Stimulated activated CD4-positive, alpha-beta T cell treated with anti-CD3 and anti-CD28 coated beads, Interleukin-4, amount 100 ng/mL, for 1 hour (primary cell): Measurements from ENCODE around the gene TRDN.
A peak's percentile ranks its signal among the peaks of the same experiment; 100 is the strongest.
"Not testable (repeated sequence)": the region's sequence is repeated elsewhere in the genome, so short reads cannot be mapped to it uniquely, and the experiment has no call there.

ENCODE experiments used
- DNase-seq: peaks from one replicate; pipeline ENCODE4 v3.0.0-alpha.2; 2020

Gene TRDN

DNA sequence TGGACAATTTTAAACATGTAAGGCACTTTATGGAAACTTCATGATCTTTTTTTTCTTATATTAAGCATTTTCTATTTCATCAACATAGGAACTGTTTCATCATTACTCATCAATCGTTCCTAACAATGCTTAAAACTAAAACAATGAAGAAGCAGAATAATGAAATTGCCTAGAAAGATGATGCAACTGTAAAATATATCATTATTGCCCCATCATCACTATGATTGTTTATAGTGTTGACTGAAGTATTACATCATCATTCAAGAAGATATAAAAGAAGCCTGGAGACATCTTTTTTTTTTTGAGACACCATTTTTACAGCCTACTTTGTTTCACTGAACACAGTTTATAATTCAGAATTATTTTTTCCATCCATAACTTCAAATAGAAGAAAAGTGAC lies 147.2 kb downstream of the TRDN start:
- DNase-seq = no peak

DNA sequence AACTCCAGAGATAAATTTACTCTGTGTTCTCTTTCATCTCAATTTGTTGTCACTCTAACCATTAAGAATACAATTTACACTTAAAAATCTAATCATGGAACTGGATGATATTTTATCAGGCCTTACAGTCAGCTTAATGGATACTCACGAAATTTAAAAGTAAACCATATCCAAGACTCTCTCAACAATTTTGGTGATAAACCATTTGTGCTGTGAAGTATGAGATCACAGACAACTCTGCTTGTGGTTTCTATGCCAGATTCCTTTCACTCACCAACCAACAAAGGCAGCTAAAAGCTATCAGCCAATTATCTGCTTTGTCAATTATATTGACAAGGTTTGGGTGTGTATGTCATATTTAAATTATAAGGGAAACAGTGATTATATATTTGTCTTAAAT lies 155.8 kb downstream of the TRDN start:
- DNase-seq = no peak

DNA sequence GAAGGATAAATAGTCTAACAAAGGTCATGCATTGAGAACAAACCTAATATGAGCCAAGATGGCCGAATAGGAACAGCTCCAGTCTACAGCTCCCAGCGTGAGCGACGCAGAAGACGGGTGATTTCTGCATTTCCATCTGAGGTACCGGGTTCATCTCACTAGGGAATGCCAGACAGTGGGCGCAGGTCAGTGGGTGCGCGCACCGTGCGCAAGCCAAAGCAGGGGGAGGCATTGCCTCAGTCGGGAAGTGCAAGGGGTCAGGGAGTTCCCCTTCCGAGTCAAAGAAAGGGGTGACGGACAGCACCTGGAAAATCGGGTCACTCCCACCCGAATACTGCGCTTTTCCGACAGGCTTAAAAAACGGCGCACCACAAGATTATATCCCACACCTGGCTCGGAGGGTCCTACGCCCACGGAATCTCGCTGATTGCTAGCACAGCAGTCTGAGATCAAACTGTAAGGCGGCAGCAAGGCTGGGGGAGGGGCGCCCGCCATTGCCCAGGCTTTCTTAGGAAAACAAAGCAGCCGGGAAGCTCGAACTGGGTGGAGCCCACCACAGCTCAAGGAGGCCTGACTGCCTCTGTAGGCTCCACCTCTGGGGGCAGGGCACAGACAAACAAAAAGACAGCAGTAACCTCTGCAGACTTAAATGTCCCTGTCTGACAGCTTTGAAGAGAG lies 164.6 kb downstream of the TRDN start:
- not testable (repeated sequence) for DNase-seq

DNA sequence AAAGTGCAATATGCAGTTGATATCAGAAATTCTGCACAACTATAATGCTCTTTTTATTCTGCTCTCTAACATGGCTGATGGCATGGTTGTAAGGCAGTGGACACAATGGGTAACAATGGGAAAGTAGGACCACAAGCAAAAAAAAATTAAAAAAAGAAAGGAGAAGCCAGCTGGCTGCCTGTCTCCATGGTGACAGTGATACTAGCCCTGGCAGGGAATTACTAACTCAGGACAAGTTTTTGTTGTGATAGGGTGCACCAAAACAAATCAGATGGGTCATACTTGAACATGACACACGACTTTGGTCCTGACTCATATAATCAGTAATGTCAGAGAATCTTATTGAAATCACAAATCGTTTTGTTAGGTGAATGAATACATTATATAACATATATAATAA lies 169.4 kb downstream of the TRDN start:
- no peak for DNase-seq

DNA sequence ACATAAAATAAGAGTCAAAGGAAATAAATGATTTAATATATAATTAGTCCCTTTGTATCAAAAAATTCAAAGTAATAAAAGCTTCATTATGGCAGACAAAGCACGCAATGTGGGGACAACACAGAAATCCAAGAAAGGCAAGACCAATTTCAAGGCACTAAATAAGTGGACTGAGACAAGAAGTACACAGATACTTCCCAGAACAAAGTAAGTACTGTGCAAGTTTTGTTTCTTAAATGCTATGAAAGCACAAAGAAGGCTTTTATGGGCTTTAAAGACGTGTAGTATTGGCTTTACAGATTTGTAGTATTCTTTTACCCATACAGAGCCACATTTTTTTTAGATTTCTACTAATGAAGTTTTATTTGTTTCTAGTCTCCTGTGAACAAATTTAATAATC lies 174.6 kb downstream of the TRDN start:
- DNase-seq = no peak

DNA sequence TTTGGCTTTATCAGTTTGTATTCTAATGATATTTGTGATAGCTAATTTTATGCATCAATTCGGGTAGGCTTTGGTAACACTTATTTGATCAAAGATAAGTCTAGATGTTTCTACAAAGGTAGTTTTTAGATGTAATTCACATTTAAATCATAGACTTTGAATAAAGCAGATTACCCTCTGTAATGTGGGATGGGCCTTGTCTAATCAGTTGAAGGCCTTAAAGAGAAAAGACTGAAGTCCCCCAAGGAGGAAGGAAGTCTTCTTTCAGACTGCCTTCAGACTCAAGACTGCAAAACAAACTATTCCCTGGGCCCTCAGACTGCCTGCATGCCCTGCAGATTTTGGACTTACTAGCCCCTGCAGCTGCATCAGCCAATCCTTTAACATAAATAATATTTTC lies 178.5 kb downstream of the TRDN start:
- DNase-seq = no peak

DNA sequence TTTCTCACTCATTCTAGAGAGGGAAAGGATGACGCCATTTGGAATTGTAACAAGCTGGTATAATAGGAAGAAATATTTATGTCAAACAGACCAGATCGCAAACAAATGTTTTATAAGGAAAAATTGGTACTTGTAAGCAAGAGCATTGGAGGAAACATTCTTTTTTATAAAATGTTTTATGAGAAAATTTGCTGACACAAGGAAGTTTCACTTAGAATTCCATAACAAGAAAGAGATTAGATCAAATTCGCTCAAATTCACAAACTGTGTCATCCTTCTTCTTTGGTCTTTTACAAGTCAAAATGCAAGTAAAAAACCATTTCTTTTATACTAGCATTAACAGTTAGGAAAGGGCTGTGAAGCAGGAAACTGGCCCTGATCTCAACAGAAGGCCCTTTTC lies 179.9 kb downstream of the TRDN start:
- DNase-seq = no peak

DNA sequence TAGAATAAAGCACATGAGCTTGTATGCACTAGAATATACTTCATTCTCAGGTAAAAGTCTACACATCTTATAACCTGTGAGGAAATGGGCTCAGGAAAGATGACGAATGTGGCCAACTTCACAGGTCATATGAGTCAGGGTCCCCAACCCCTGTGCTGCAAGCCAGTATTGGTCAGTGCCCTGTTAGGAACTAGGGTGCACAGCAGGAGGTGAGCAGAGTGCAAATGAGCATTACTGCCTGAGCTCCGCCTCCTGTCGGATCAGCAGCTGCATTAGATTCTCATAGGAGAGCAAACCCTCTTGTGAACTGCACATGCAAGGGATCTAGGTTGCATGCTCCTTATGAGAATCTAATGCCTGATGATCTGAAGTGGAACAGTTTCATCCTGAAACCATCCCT lies 182.3 kb downstream of the TRDN start:
- no peak for DNase-seq

DNA sequence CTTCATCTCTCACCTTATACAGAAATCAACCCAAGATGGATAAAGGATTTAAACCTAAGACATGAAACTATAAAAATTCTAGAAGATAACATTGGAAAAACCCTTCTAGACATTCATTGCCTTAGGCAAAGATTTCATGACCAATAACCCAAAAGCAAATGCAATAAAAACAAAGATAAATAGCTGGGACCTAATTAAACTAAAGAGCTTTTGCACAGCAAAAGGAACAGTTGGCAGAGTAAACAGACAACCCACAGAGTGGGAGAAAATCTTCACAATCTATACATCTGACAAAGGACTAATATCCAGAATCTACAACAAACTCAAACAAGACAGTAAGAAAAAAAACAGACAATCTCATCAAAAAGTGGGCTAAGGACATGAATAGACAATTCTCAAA lies 183.7 kb downstream of the TRDN start:
- DNase-seq = not testable (repeated sequence)

DNA sequence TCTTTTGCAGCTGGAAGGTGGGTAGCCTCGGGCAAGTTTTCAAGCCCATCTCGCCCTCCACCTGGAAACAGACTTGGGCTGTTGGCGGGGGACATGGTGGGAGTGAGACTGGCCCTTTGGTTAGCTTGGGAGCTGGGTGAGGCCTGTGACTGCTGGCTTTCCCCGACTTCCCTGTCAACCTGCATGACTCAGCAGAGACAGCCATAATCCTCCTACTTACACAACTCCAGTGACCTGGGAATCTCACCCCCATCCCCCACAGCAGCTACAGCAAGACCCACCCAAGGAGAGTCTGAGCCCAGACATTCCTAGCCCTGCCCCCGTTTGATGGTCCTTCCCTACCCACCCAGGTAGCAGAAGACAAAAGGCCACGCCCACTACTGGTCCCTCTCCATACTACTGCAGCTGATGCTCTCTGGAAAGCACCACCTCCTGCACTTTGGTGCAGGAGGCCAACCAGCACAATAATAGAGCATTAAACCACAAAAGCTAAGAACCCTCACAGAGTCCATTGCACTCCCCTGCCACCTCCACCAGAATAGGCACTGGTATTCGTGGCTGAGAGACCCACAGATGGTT lies 188.4 kb downstream of the TRDN start:
- DNase-seq = no peak

DNA sequence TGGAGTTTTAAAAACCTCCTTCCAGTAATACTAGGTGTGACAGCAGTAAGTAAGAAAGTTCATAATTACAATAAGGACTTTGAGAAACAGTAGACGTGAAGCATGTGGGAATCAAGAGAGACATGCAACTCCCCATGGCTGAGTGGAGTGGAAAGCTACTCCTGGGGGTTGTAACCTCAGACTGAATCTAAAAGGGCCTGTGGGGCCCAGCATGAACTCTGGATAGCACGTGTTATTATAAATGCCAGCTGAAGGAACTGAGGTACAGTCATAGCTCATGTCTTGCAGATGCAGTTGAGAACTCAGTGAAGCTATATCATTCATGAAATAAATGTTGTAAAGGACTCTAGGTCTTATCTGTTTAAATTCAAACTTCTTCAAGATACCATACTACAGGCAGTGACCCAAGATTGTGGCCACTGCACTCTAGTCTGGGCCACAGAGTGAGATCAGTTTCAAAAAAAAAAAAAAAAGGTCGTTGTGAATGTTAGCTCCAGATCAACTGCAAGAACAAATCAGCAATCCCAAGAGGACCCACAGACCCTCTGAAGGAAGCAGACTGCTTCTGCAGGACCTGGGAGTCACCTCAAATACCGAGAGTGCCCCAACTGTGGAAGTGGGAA lies 189.3 kb downstream of the TRDN start:
- no peak for DNase-seq

DNA sequence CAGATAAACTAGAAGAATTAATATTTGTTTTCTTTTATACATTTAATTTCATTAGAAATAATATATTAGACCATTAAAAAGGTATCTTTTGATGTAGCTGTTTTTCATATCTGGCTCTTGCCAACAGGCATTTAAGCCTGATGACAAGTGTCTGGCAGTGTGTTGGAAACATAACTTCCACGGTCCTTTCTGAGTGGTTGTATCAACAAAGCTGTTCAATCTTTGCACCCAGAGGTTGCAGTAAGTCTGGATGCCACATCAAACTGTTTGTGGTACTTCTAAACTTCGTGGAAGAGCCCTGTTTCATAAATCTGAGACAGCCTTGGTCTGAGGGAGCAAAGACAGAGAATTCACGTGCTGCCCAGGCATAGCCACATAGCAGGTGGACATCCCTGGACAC lies 197.4 kb downstream of the TRDN start:
- no peak for DNase-seq

DNA sequence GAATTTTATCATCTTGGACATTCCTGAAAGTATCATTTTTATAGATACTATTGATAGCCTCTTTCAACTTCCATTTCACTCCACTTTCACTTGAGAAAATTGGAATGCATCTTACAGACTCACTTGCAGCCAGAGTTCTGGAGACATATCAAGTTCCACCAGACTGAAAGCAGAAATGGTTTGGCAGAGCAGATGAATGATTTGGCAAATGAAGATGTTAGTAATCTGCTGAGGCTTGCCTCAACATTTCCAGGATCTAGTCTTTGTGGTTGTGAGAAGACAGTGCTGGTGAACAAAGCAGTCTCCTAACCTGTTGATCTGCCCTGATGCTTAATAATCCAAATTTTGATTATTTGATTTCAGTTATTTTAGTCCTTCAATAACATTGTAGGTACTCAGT lies 202.6 kb downstream of the TRDN start:
- no peak for DNase-seq

DNA sequence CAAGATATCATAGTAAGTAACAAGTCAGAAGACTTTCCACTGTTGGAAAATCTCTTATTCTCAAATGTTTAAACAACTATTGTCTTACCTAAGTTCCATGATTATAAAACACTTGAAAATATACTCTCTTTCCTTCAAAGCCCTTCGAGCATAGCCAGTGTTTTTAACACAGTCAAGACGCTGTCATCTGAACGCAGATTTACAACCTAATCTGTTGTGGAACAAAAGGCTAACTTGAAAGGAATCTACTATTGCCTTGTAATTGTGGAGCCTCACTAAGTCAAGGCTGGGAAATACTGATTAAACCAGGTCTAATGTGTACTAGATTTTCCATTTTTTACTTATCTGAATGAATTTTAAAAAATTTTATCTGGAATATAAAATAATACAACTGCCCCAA lies 205.8 kb downstream of the TRDN start:
- DNase-seq = no peak

DNA sequence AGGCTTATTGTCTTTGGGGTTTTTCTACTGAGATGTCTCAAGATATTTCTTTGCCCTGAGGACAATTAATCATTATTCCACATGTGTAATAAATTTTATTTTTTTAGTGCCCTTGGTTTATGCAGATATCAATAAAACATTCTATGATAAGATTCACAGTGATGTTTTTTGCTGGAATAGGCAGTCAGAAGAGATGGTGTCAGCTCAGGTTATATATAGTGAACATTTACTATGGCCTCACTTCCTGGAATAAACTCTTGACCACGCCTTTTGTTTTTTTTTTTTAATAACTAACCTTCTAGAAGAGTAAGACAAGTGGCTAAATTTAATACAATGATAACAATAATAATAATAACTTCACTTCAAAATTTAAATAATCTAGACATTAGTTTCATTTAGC lies 209.7 kb downstream of the TRDN start:
- DNase-seq = no peak

DNA sequence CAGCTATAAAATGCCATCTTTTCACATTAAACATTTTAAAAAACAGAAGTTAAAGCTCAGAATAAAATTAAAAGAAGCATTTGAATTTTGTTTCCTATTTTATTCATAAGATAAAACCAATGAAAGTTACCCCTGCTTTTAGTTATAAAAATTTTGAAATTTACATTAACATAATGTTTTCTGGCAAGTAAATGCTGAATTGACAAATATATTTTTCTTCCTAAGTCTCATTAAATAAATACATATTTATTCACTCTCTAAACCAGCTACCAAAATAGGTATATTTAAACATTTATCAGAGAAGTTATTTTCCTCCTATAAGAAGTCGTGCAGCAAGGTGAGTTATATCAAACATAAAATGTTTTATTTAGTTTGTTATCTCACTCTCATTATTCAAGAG lies 213.6 kb downstream of the TRDN start:
- DNase-seq = no peak

DNA sequence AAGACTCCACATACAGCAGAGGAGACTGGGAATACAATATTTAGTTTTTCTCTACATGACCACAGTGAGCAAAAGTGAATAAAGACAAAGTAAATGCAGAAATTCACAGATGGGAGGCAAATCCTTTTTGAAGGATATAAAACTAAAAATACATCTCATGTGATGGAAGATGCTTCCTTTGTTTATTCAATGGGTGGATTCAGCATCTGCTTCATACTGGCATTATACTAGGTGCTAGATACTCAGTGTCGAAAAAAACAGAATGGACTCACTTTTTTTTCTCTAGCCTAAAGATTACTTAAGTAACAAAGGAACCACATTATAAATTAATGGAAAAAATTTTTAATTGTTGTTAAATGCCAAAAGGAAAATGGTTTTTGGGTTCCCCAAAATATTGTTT lies 216.2 kb downstream of the TRDN start:
- DNase-seq = no peak

DNA sequence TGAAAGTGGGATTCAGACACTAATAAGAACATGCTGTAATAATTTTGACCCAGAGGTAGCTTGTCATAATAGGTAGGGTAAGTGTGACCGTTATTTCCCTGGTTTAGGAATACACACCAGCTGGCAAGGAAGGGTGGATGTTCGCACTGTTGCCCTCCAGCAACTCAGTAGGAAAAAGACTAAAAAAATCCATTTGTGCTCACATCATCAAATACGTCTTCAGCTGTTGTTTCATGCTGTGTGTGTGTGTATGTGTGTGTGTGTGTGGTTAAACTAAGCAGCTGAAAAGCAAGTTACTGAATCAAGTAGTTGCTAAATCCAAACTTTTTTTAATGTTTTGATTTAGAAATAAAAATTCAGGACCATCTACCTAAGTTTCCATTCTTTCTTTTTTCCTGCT lies 218.7 kb downstream of the TRDN start:
- DNase-seq = no peak

DNA sequence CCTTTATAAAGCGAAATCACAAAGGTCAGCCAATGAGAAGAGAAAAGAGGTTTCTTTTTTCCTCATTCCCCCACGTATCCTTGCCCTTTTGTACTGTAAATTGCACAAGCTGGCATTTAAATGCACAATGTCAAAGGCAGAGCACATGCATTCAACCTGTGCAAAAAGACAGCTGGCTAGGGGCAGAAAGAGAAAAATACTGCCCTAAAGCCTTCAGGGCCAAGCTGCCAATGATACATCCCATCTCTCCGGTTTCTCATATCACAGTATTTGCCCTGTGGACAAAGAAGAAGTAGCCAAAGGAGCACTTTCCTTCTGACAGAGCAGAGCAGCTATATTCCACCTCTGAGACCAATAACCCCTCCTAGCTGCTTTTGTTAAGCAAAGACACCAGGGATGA lies 219.2 kb downstream of the TRDN start:
- DNase-seq = no peak

DNA sequence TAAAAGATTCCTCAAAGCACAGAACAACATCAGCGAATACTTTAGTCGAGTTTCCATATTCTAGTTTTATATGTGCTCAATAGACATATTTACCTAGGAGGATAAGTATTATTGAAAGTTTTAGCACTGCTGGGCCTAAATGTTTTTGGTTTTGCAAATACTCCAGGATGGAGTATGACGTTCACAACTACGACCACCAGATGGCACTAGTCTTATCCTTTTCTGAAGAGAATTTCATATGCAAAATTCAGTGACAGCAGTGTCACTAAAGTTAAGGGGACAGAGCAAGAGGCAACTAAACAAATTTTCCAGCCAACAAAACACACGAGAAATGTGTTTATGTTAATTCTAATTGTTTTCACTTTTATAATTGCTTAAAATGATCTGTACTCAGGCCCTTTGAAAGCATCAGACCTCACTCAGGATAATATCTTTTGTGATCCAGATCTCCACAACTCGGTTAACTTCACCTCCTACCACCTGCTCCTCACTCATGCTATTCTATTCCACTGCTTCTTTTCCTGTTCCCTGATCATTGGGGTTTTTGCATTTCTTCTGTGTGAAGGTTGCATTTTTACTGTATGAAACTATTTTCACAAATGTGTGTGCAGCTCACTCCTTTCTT lies 220.8 kb downstream of the TRDN start:
- peak; percentile 1 for DNase-seq

DNA sequence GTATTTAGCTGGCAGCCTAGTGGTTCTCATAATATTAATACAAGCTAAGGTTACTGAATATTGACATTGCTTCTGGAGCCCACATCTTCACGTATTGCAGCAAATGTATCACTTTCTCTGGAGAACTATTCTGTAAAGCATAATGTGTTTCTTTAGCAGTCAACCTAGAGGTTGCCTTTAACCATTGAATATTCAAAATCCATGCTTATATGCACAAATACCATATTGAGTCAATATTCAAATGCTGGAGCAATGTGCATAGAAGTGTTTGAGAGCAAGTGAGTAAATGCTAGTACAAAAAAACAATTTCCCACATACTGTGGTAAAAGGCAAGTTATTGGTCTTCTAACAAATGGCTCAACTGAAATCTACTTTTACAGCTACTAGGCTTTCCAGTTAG lies 231.8 kb downstream of the TRDN start:
- DNase-seq = no peak

DNA sequence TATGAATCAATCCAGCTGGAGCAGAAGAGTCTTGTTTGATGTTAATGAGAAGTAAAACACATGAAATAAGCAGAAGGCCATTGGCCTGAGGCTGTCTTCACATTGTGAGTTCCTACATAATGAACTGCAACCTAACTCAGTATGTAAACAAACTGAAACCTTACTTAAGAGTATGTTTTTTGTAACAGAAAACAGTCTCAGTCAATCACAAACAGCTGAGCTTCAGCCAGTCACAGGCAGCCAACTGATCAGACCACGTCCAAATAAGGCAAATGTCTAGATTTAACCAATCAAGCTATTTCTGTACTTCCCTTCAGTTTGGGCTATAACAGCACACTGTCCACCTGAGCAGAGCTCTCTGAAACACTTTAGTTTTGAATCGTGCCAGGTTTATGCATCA lies 234.7 kb downstream of the TRDN start:
- no peak for DNase-seq

DNA sequence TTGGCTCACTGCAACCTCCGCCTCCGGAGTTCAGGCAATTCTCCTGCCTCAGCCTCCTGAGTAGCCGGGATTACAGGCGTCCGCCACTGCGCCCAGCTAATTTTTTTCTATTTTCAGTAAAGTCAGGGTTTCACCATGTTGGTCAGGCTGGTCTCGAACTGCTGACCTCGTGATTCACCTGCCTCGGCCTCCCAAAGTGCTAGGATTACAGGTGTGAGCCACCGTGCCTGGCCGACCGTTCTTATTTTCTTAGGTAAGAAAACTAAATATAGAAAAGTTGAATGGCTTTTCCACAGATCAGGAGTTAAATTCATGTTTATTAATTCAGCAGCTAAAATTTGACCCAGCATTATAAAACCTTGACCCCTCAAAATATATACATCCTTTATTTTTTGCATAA lies 238.7 kb downstream of the TRDN start:
- no peak for DNase-seq

DNA sequence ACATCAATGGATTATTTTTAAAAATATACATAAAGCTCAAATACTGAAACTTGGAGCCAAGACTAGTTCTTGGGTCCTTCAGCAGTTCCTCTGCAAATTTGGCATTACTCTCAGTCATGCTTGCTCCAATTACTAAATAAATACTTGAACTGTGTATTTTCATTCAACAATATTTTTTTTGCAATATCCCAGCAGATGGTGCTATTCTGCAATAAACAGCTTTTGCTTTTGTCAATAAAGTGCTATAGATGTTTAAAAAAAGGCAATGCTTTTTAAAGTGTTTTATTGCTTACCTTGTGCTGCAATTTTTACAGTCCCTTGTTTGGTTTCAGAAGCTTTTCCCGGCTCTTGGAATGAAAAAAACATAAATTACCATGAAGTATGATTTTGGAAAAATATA lies 243.4 kb downstream of the TRDN start:
- DNase-seq = no peak
